Measurements from ENCODE around the gene HDGF. TPM values are rescaled to one million over a fixed set of nuclear protein-coding genes. Genes with fewer than 3 reads are reported as not detected.

Gene HDGF
- total and polyA plus RNA-seq, 2 of the 8 experiments (the other 6 are each of a cell fraction or from before 2014, with no cell fraction given), result 145 to 391 TPM

DNA sequence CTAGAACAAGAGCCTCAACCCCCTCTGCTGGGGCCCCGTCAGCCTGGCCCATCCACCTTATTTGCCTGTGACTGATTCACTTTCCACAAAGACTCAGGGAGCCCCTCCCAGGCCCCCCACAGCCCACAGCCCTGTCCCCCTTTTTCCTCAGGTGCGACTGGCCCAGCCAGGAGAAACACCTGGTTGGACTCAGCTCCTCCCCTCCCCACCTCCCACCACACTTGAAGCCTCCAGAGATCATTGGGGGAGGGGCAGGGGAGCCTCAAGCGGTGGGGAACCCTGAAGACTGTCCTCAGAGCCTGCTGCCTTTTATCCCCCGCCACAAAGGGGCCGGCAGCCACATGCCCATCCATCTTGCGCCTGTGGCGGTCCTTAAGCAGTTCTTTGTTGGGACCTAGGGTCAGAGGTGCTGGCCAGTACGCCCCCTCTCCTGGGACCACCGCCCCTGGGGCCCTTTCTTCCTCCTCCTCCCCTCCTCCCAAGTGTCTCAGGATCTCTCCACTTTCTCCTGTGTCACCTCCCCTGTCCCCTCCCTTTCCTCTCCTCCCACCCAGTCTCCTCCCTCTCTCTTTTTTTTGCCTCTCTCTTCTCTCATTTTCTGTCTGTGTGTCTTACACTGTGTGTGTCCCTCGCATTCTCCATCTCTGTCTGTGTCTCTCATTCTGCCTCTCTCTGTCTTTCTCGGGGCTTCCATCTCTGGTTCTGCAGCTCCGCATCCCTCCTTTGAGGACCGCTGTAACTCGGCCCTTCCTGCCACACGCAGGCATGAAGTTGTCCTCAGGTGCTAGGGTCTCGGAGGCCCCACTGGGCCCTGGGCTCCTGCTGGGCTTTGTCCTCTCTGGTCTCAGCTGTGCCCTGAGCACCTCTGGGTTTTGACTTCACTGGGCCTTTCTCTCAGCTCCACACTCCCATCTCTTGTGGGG, 58.3 kb downstream of the HDGF start (continued):
- TF ChIP-seq BRCA1 (IDR thresholded peaks at IDR 0.05; ENCODE audit: low read depth, low read length), result no peak
- TF ChIP-seq FOSL1 (IDR thresholded peaks at IDR 0.05; ENCODE audit: insufficient read depth, low read depth, low read length), result no peak
- 0 out of 2 replicates have a peak, but pooled peaks have one; percentile 31 for TF ChIP-seq CEBPB (IDR thresholded peaks at IDR 0.05; ENCODE audit: low read depth, low read length)
- no peak for TF ChIP-seq POLR2AphosphoS5 (IDR thresholded peaks at IDR 0.05; ENCODE audit: low read depth, low read length)
- peak; percentile 96 for TF ChIP-seq TCF12 (IDR thresholded peaks at IDR 0.05; ENCODE audit: low read depth, low read length)
- 0 out of 2 replicates have a peak, but pooled peaks have one; percentile 56 for TF ChIP-seq GABPA (IDR thresholded peaks at IDR 0.05; ENCODE audit: borderline replicate concordance, insufficient read depth, low read length)
- TF ChIP-seq SP2 (IDR thresholded peaks at IDR 0.05; ENCODE audit: low read length), result no peak
- no peak for TF ChIP-seq RFX5 (IDR thresholded peaks at IDR 0.05; ENCODE audit: borderline replicate concordance, low read depth, low read length)
- no peak for TF ChIP-seq ZNF274 (IDR thresholded peaks at IDR 0.05; ENCODE audit: borderline replicate concordance, extremely low read depth, low read length)
- TF ChIP-seq, protein P1, sequence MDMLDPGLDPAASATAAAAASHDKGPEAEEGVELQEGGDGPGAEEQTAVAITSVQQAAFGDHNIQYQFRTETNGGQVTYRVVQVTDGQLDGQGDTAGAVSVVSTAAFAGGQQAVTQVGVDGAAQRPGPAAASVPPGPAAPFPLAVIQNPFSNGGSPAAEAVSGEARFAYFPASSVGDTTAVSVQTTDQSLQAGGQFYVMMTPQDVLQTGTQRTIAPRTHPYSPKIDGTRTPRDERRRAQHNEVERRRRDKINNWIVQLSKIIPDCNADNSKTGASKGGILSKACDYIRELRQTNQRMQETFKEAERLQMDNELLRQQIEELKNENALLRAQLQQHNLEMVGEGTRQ (IDR thresholded peaks at IDR 0.05; ENCODE audit: low read length), result no peak
- TF ChIP-seq CHD1 (IDR thresholded peaks at IDR 0.05; ENCODE audit: low read depth, low read length), result no peak
- peak in 1 of 2 experiments; percentile 78; a peak in 2 of 3 replicates for TF ChIP-seq POLR2A (IDR thresholded peaks at IDR 0.05; ENCODE audit: control extremely low read depth in 1 of 2, low read depth in 2 of 2, low read length in 2 of 2)
- TF ChIP-seq HDAC6 (IDR thresholded peaks at IDR 0.05; ENCODE audit: low read depth, low read length), result no peak
- TF ChIP-seq HDAC2 (IDR thresholded peaks at IDR 0.05; ENCODE audit: borderline replicate concordance in 1 of 2, low read depth in 2 of 2, low read length in 2 of 2), result peak in 1 of 2 experiments; percentile 89; a peak in 2 of 4 replicates
- no peak; the same call in 1 of the 2 replicates for TF ChIP-seq YY1 (IDR thresholded peaks at IDR 0.05; ENCODE audit: low read depth, low read length)
- TF ChIP-seq SP4 (IDR thresholded peaks at IDR 0.05; ENCODE audit: low read length), result no peak
- TF ChIP-seq, protein P2, sequence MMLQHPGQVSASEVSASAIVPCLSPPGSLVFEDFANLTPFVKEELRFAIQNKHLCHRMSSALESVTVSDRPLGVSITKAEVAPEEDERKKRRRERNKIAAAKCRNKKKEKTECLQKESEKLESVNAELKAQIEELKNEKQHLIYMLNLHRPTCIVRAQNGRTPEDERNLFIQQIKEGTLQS (IDR thresholded peaks at IDR 0.05; ENCODE audit: insufficient read depth, low read depth, low read length), result no peak
- TF ChIP-seq EZH2 (IDR thresholded peaks at IDR 0.05; ENCODE audit: low read depth, low read length, severe bottlenecking), result no peak
- no peak; the same call in 1 of the 2 replicates for TF ChIP-seq GTF2F1 (IDR thresholded peaks at IDR 0.05; ENCODE audit: borderline replicate concordance, low read depth, low read length)
- TF ChIP-seq SIX5 (IDR thresholded peaks at IDR 0.05; ENCODE audit: low read depth, low read length), result no peak
- TF ChIP-seq TAF1 (IDR thresholded peaks at IDR 0.05; ENCODE audit: low read depth, low read length), result peak; percentile 44; the same call in 1 of the 2 replicates
- no peak for TF ChIP-seq CBX8 (IDR thresholded peaks at IDR 0.05; ENCODE audit: borderline replicate concordance, low read depth, low read length)
- TF ChIP-seq NANOG (IDR thresholded peaks at IDR 0.05; ENCODE audit: insufficient read depth, low read depth, low read length, poor library complexity, severe bottlenecking), result peak; percentile 80

All from H1 (cell line).